K562 (cell line): Measurements from ENCODE around the gene CCNL1. TPM values are rescaled to one million over a fixed set of nuclear protein-coding genes. Genes with fewer than 3 reads are reported as not detected.
A peak's percentile ranks its signal among the peaks of the same experiment; 100 is the strongest.

ENCODE experiments used
- ATAC-seq: fragments of 200-7000 bp; cut with Tn5 transposase; 3 replicates; pipeline ENCODE4 v1.9.1; 2020; ENCODE audit warnings: moderate library complexity
- BruUV-seq: library from RNA; stranded (reverse); fragments of 400-500 nt; replicated peaks from 2 replicates; lab custom pipeline; 2021; lab: Mats Ljungman, UMichigan
- CTCF ChIA-PET: fragments of 300-600 bp; formaldehyde crosslinking; extraction: SDS; loops from one replicate; lab custom pipeline; 2021; ENCODE audit warnings: low intra/inter-chr PET ratio; lab: Yijun Ruan, JAX
- POLR2A ChIA-PET: fragments of 300-600, 350-650 bp; sonication (Branson Sonifier 250); formaldehyde crosslinking; extraction: SDS; loops from one replicate; lab custom pipeline; 2021; ENCODE audit warnings: antibody characterized with exemption, inconsistent platforms; lab: Yijun Ruan, JAX
- DNase-seq, 4 experiments: peaks; one replicate each; pipeline versions ENCODE4 v3.0.0 to v3.0.0-alpha.2; 2011 to 2018; ENCODE audit warnings: low spot score in 3 of 4, mixed read lengths in 3 of 4; ENCODE audit errors: extremely low read depth in 1 of 4
- FAIRE-seq: peaks from 2 replicates; lab custom pipeline; 2011; peaks lifted over from hg19 to GRCh38; lab: Jason Lieb, UNC
- H2AFZ ChIP-seq: 2 replicates; pipeline ENCODE4 v1.6.0; 2011; ENCODE audit warnings: low read depth, low read length, control low read depth, inconsistent platforms
- H3K27ac ChIP-seq: fragments of 200-600 bp; 3 replicates; pipeline ENCODE4 v1.8.0; 2011; ENCODE audit warnings: low read depth, mild to moderate bottlenecking, control low read depth, inconsistent platforms, low read length, moderate library complexity, mixed read lengths; ENCODE audit errors: extremely low read depth
- H3K27me3 ChIP-seq, 2 experiments: fragments of 300-600 bp in 1 of 2; 2 replicates in 1 of 2; 3 replicates in 1 of 2; pipeline versions ENCODE4 v1.6.0 to v1.8.0; 2011; ENCODE audit warnings: inconsistent platforms in 2 of 2, low read length in 2 of 2, mild to moderate bottlenecking in 1 of 2, mixed read lengths in 1 of 2, moderate library complexity in 1 of 2; ENCODE audit not compliant: control insufficient read depth in 2 of 2, insufficient read depth in 2 of 2
- H3K36me3 ChIP-seq: fragments of 300-600 bp; 3 replicates; pipeline ENCODE4 v1.8.0; 2011; ENCODE audit warnings: mild to moderate bottlenecking, low read length, inconsistent platforms; ENCODE audit not compliant: control insufficient read depth, insufficient read depth
- H3K4me1 ChIP-seq, 2 experiments: fragments of 200-600 bp in 1 of 2; replicated peaks in 1 of 2; 2 replicates in 1 of 2; 3 replicates in 1 of 2; pipeline versions ENCODE4 v1.5.1 to v1.8.0; 2011; ENCODE audit warnings: inconsistent platforms in 2 of 2, low read length in 2 of 2, mild to moderate bottlenecking in 1 of 2, mixed read lengths in 1 of 2, moderate library complexity in 1 of 2; ENCODE audit not compliant: control insufficient read depth in 2 of 2, insufficient read depth in 2 of 2
- H3K4me2 ChIP-seq: 2 replicates; pipeline ENCODE4 v1.6.1; 2011; ENCODE audit warnings: low read length, control low read depth, inconsistent platforms, mixed read lengths; ENCODE audit not compliant: insufficient read depth
- H3K4me3 ChIP-seq: fragments of 200-600 bp; sonication (generic), shearing (Covaris generic); 2 replicates; pipeline ENCODE4 v1.5.1; 2016; ENCODE audit warnings: control low read depth, inconsistent platforms
- H3K79me2 ChIP-seq: fragments of 200-600 bp; 3 replicates; pipeline ENCODE4 v1.8.0; 2011; ENCODE audit warnings: low read length, inconsistent platforms; ENCODE audit not compliant: control insufficient read depth, insufficient read depth
- H3K9ac ChIP-seq, 2 experiments: 2 replicates each; pipeline versions ENCODE4 v1.6.0 to v1.6.1; 2011; ENCODE audit warnings: low read depth in 2 of 2, low read length in 2 of 2, control low read depth in 1 of 2, inconsistent platforms in 1 of 2, mild to moderate bottlenecking in 1 of 2, mixed read lengths in 1 of 2; ENCODE audit not compliant: insufficient read depth in 1 of 2
- H3K9me1 ChIP-seq: one replicate; pipeline ENCODE4 v1.6.0; 2011; ENCODE audit warnings: inconsistent platforms, mild to moderate bottlenecking, low read length, moderate library complexity; ENCODE audit not compliant: control insufficient read depth, insufficient read depth
- H3K9me3 ChIP-seq: replicated peaks from 2 replicates; pipeline ENCODE4 v1.5.1; 2011; ENCODE audit warnings: low read depth, low read length, inconsistent platforms; ENCODE audit not compliant: control insufficient read depth, insufficient read depth
- H4K20me1 ChIP-seq: replicated peaks from 2 replicates; pipeline ENCODE4 v1.6.1; 2011; ENCODE audit warnings: low read length, inconsistent platforms, mixed read lengths; ENCODE audit not compliant: control insufficient read depth, insufficient read depth
- ATF3 ChIP-seq, 2 experiments: fragments of 450-650 bp in 1 of 2; sonication (generic) in 1 of 2; formaldehyde crosslinking in 1 of 2; IDR thresholded peaks in 1 of 2; conservative IDR thresholded peaks in 1 of 2; 2 replicates each; pipeline versions ENCODE4 v1.6.1 to v1.8.1; 2016 to 2023; ENCODE audit warnings: mild to moderate bottlenecking in 2 of 2, moderate library complexity in 2 of 2, inconsistent platforms in 1 of 2, missing genetic modification reagents in 1 of 2
- BCOR ChIP-seq: fragments of 450-650 bp; IDR thresholded peaks from 2 replicates; pipeline ENCODE4 v1.6.1; 2016
- CBFB ChIP-seq: sonication (generic); formaldehyde crosslinking; IDR thresholded peaks from 2 replicates; pipeline ENCODE4 v1.4.0; 2020; ENCODE audit warnings: mild to moderate bottlenecking, missing genetic modification reagents
- CSDE1 ChIP-seq, 2 experiments: fragments of 450-650 bp; IDR thresholded peaks; 2 replicates each; pipeline ENCODE4 v1.6.1; 2016; ENCODE audit warnings: mild to moderate bottlenecking in 1 of 2
- DMBX1 ChIP-seq: fragments of 250-450 bp; sonication (Bioruptor Pico); IDR thresholded peaks from 2 replicates; pipeline ENCODE4 v1.8.0; 2022; ENCODE audit warnings: inconsistent platforms, mild to moderate bottlenecking, moderate library complexity, borderline replicate concordance
- ELF1 ChIP-seq: fragments of 200-800 bp; sonication (Bioruptor generic); IDR thresholded peaks from 2 replicates; pipeline ENCODE4 v1.6.1; 2016; ENCODE audit warnings: missing genetic modification characterization, missing compliant biosample characterization
- ERF ChIP-seq: fragments of 450-650 bp; formaldehyde crosslinking; IDR thresholded peaks from 2 replicates; pipeline ENCODE4 v1.4.0; 2020; ENCODE audit warnings: mild to moderate bottlenecking, mixed read lengths
- FIP1L1 ChIP-seq: fragments of 200-400 bp; formaldehyde crosslinking; IDR thresholded peaks from 2 replicates; pipeline ENCODE4 v1.6.1; 2018; ENCODE audit warnings: mild to moderate bottlenecking, low read depth, low read length; ENCODE audit not compliant: poor library complexity, severe bottlenecking
- FOXM1 ChIP-seq, 2 experiments: fragments of 450-650 bp in 1 of 2; sonication (generic) in 1 of 2; formaldehyde crosslinking in 1 of 2; IDR thresholded peaks; 2 replicates each; pipeline versions ENCODE4 v1.6.1 to v1.9.0; 2017 to 2022; ENCODE audit warnings: low read depth in 2 of 2, mild to moderate bottlenecking in 2 of 2, missing genetic modification reagents in 1 of 2, moderate library complexity in 1 of 2
- MEF2D ChIP-seq: conservative IDR thresholded peaks from 2 replicates; pipeline ENCODE4 v1.6.1; 2016; ENCODE audit warnings: low read depth, missing genetic modification characterization, missing compliant biosample characterization
- MLLT1 ChIP-seq, 2 experiments: fragments of 450-650 bp; IDR thresholded peaks; 2 replicates each; pipeline ENCODE4 v1.6.1; 2016
- NONO ChIP-seq, 2 experiments: fragments of 200-400 bp in 1 of 2; fragments of 450-650 bp in 1 of 2; formaldehyde crosslinking in 1 of 2; IDR thresholded peaks; 2 replicates each; pipeline ENCODE4 v1.6.1; 2017; ENCODE audit warnings: low read depth in 2 of 2, mild to moderate bottlenecking in 2 of 2, moderate library complexity in 2 of 2, low read length in 1 of 2
- NR4A1 ChIP-seq, 2 experiments: fragments of 250-450 bp in 1 of 2; fragments of 450-650 bp in 1 of 2; sonication (Bioruptor Pico) in 1 of 2; IDR thresholded peaks; 2 replicates each; pipeline versions ENCODE4 v1.4.0 to v1.6.1; 2016 to 2020; ENCODE audit warnings: mild to moderate bottlenecking in 2 of 2, missing compliant biosample characterization in 1 of 2, missing genetic modification characterization in 1 of 2, moderate library complexity in 1 of 2
- OTX1 ChIP-seq: fragments of 450-650 bp; formaldehyde crosslinking; IDR thresholded peaks from 2 replicates; pipeline ENCODE4 v1.4.0; 2022; ENCODE audit warnings: mild to moderate bottlenecking
- RBBP5 ChIP-seq: fragments of 200-600 bp; sonication (generic); IDR thresholded peaks from 2 replicates; pipeline ENCODE4 v1.6.1; 2012; ENCODE audit warnings: borderline replicate concordance, mild to moderate bottlenecking, low read length, control low read depth, inconsistent platforms; ENCODE audit not compliant: insufficient read depth, poor library complexity, severe bottlenecking
- SMARCA5 ChIP-seq: fragments of 450-650 bp; IDR thresholded peaks from 2 replicates; pipeline ENCODE4 v1.6.1; 2016
- TCF15 ChIP-seq: fragments of 250-450 bp; sonication (Bioruptor Pico); IDR thresholded peaks from 2 replicates; pipeline ENCODE4 v1.8.0; 2022; ENCODE audit warnings: moderate library complexity, mild to moderate bottlenecking, inconsistent platforms
- WGBS: fragments of 100-300 bp; shearing (Covaris generic); methylation state at CpG from one replicate; pipeline ENCODE4 v1.1.6; 2016; ENCODE audit warnings: low coverage, mixed read lengths; ENCODE audit not compliant: insufficient coverage; ENCODE audit errors: missing lambda C conversion rate; 5-methylcytosine and 5-hydroxymethylcytosine counted together
- in situ Hi-C: fragments of 300-500 bp; cut with MboI; formaldehyde crosslinking; loops from 4 replicates; pipeline ENCODE4 v1.15.0; 2018; ENCODE audit warnings: inconsistent platforms, mixed read lengths
- intact Hi-C: fragments of 100-400 bp; cut with micrococcal nuclease; formaldehyde crosslinking; loops from 2 replicates; pipeline ENCODE4 v1.14.2; 2022
- polyA plus RNA-seq, 8 experiments: library from polyadenylated mRNA; depleted of rRNA in 4 of 8; stranded (reverse) in 5 of 8; unstranded in 3 of 8; fragments of >200 nt; fragmentation: Nextera tagmentation in 2 of 8; fragmentation: Illumina TruSeq in 1 of 8; extraction: Ambion mirVana in 2 of 8; extraction: Trizol in 1 of 8; gene quantifications; 2 replicates each; pipeline versions ENCODE4 v1.2.1 to v1.2.3, GENCODE V29; 2011 to 2014; ENCODE audit warnings: inconsistent platforms in 1 of 8, missing spikeins in 1 of 8
- total RNA-seq, 7 experiments: library from RNA; depleted of rRNA in 6 of 7; stranded (reverse); fragments of >200 nt in 6 of 7; fragmentation: Illumina TruSeq in 2 of 7; extraction: Trizol in 2 of 7; gene quantifications; 2 replicates each; pipeline versions ENCODE4 v1.2.1 to v1.2.3, GENCODE V29; 2011 to 2021; ENCODE audit warnings: low replicate concordance in 1 of 7

The CCNL1 gene
- total and polyA plus RNA-seq, 9 of the 15 experiments (the other 6 are each of a cell fraction or from before 2014, with no cell fraction given): 16.1 to 186 (median 132) TPM

- TF ChIP-seq ATF3 (IDR thresholded peaks at IDR 0.05) (peak; percentile 65), ATF3 (CRISPR knock-in tag; conservative IDR thresholded peaks at IDR 0.05) (no peak), SMARCA5 (no peak), MLLT1 (IDR thresholded peaks at IDR 0.05) (no peak), FIP1L1 (no peak), BCOR (no peak)
Observed at GRCh38 chr3:157117206-157117605, 42.7 kb downstream of the CCNL1 start (continued).

GRCh38 chr3:157116017-157116416, 43.9 kb downstream of the CCNL1 start:
- 58% methylated on average over 4 of the region's 4 CpGs for WGBS
- no peaks in the 10 kb centered on the region for H3K27me3 ChIP-seq
- no peaks in the 10 kb centered on the region for H3K9me1 ChIP-seq
- H2AFZ ChIP-seq: peak overlapping the region; percentile 92
- CTCF ChIA-PET: no interaction called here
- H3K27ac ChIP-seq: peak overlapping the region; percentile 78
- no peak overlapping the region for H3K4me3 ChIP-seq
- peaks cover 35 to 79% of the 10 kb centered on the region in 2 experiments for H3K4me1 ChIP-seq
- peak in 1 of 4 experiments; percentile 43 for DNase-seq
- no peaks in the 10 kb centered on the region for H4K20me1 ChIP-seq
- in situ Hi-C loops: no loop called here
- ATAC-seq: no peak; the same call in 2 of the 3 replicates
- FAIRE-seq: peak; percentile 26
- peak overlapping the region; percentile 72; the same call in 1 of the 2 replicates for H3K4me2 ChIP-seq
- H3K79me2 ChIP-seq: no peaks in the 10 kb centered on the region
- peaks cover 5% of the 10 kb centered on the region; the same call in 1 of the 2 replicates for H3K9me3 ChIP-seq
- H3K36me3 ChIP-seq: no peaks in the 10 kb centered on the region
- BruUV-seq: no TSS peak
- POLR2A ChIA-PET: interaction anchor here (0.6 to 3.8 kb wide), 8 partner anchors 9 to 44 kb away, joined by 3 to 23 read pairs (median 4); partner anchors contain the start of gene CCNL1
- peak overlapping the region in 1 of 2 experiments; percentile 31; a peak in 3 of 4 replicates for H3K9ac ChIP-seq
- intact Hi-C loops: no loop called here
- no peak for TF ChIP-seq OTX1 (CRISPR knock-in tag)
- no peak for TF ChIP-seq FOXM1 (IDR thresholded peaks at IDR 0.05; ENCODE audit: low read depth)
- peak; percentile 73; the same call in 1 of the 2 replicates for TF ChIP-seq FOXM1 (CRISPR knock-in tag; IDR thresholded peaks at IDR 0.05; ENCODE audit: low read depth)
- no peak for TF ChIP-seq TCF15
- TF ChIP-seq MEF2D: 0 out of 2 replicates have a peak, but pooled peaks have one; percentile 18
- no peak for TF ChIP-seq CSDE1 (IDR thresholded peaks at IDR 0.05)
- TF ChIP-seq ERF: 0 out of 2 replicates have a peak, but pooled peaks have one; percentile 78
- peak; percentile 69; the same call in 1 of the 2 replicates for TF ChIP-seq DMBX1 (CRISPR knock-in tag)
- TF ChIP-seq RBBP5: peak; percentile 24
- no peak for TF ChIP-seq NONO (IDR thresholded peaks at IDR 0.05; ENCODE audit: low read depth in 2 of 2, low read length in 1 of 2)
- no peak for TF ChIP-seq ELF1 (tag)
- 0 out of 2 replicates have a peak, but pooled peaks have one; percentile 26 for TF ChIP-seq CBFB (CRISPR knock-in tag)
- 0 out of 2 replicates have a peak, but pooled peaks have one; percentile 25 for TF ChIP-seq NR4A1 (CRISPR knock-in tag; IDR thresholded peaks at IDR 0.05)
- TF ChIP-seq NR4A1 (tag; IDR thresholded peaks at IDR 0.05): 0 out of 2 replicates have a peak, but pooled peaks have one; percentile 25
